MM.1S (cell line): ENCODE results near the gene CDK5RAP1.

Experiments
- DNase-seq: peaks from one replicate; pipeline ENCODE4 v3.0.0-alpha.2; 2015
- H2AFZ ChIP-seq: fragments of 300-600 bp; sonication (generic); 2 replicates; pipeline ENCODE4 v1.6.0; 2016; ENCODE audit warnings: antibody characterized with exemption, low read length
- H3F3A ChIP-seq: fragments of 300-600 bp; sonication (generic); 2 replicates; pipeline ENCODE4 v1.6.1; 2016; ENCODE audit warnings: mild to moderate bottlenecking, antibody characterized with exemption, low read length, moderate library complexity, mixed read lengths; ENCODE audit not compliant: insufficient read depth
- H3K27ac ChIP-seq: fragments of 300-600 bp; sonication (generic); 2 replicates; pipeline ENCODE4 v1.5.1; 2016; ENCODE audit warnings: mild to moderate bottlenecking, low read length
- H3K27me3 ChIP-seq: fragments of 300-600 bp; sonication (generic); replicated peaks from 2 replicates; pipeline ENCODE4 v1.6.0; 2016; ENCODE audit warnings: low read length; ENCODE audit not compliant: insufficient read depth
- H3K36me3 ChIP-seq: fragments of 300-600 bp; sonication (generic); replicated peaks from 2 replicates; pipeline ENCODE4 v1.6.1; 2016; ENCODE audit warnings: mild to moderate bottlenecking, low read length, mixed read lengths; ENCODE audit not compliant: insufficient read depth
- H3K4me1 ChIP-seq: fragments of 300-600 bp; sonication (generic); 2 replicates; pipeline ENCODE4 v1.6.1; 2016; ENCODE audit warnings: low read length, mixed read lengths
- H3K4me2 ChIP-seq: fragments of 300-600 bp; sonication (generic); 2 replicates; pipeline ENCODE4 v1.6.0; 2016; ENCODE audit warnings: low read depth, low read length
- H3K4me3 ChIP-seq: fragments of 300-600 bp; sonication (generic); 2 replicates; pipeline ENCODE4 v1.5.1; 2016; ENCODE audit warnings: low read length, mixed read lengths
- H3K79me2 ChIP-seq: fragments of 300-600 bp; sonication (generic); 2 replicates; pipeline ENCODE4 v1.6.1; 2016; ENCODE audit warnings: mixed run types, low read length, mixed read lengths
- H3K9ac ChIP-seq: fragments of 300-600 bp; sonication (generic); 2 replicates; pipeline ENCODE4 v1.6.1; 2016; ENCODE audit warnings: low read length, mixed read lengths
- H3K9me2 ChIP-seq: fragments of 300-600 bp; sonication (generic); replicated peaks from 2 replicates; pipeline ENCODE4 v1.6.1; 2016; ENCODE audit warnings: mild to moderate bottlenecking, low read length, mixed read lengths; ENCODE audit not compliant: insufficient read depth
- H3K9me3 ChIP-seq: fragments of 300-600 bp; sonication (generic); replicated peaks from 2 replicates; pipeline ENCODE4 v1.6.1; 2016; ENCODE audit warnings: mild to moderate bottlenecking, low read length, mixed read lengths; ENCODE audit not compliant: insufficient read depth
- H4K20me1 ChIP-seq: fragments of 300-600 bp; sonication (generic); 2 replicates; pipeline ENCODE4 v1.6.1; 2016; ENCODE audit warnings: mild to moderate bottlenecking, low read length, moderate library complexity, mixed read lengths; ENCODE audit not compliant: insufficient read depth
- EZH2 ChIP-seq: fragments of 300-600 bp; sonication (generic); optimal IDR thresholded peaks from 2 replicates; pipeline ENCODE3; 2017; ENCODE audit warnings: low read depth, mild to moderate bottlenecking, antibody characterized with exemption, low read length, mixed read lengths
- EZH2phosphoT487 ChIP-seq: fragments of 300-600 bp; sonication (generic); IDR thresholded peaks from 2 replicates; pipeline ENCODE4 v1.6.1; 2018; ENCODE audit warnings: antibody characterized with exemption, low read length
- TF ChIP-seq, protein P1 (sequence below): fragments of 300-600 bp; sonication (generic); IDR thresholded peaks from 2 replicates; pipeline ENCODE4 v1.5.1; 2016; ENCODE audit warnings: antibody characterized with exemption, low read length, mixed read lengths

The CDK5RAP1 gene

DNA sequence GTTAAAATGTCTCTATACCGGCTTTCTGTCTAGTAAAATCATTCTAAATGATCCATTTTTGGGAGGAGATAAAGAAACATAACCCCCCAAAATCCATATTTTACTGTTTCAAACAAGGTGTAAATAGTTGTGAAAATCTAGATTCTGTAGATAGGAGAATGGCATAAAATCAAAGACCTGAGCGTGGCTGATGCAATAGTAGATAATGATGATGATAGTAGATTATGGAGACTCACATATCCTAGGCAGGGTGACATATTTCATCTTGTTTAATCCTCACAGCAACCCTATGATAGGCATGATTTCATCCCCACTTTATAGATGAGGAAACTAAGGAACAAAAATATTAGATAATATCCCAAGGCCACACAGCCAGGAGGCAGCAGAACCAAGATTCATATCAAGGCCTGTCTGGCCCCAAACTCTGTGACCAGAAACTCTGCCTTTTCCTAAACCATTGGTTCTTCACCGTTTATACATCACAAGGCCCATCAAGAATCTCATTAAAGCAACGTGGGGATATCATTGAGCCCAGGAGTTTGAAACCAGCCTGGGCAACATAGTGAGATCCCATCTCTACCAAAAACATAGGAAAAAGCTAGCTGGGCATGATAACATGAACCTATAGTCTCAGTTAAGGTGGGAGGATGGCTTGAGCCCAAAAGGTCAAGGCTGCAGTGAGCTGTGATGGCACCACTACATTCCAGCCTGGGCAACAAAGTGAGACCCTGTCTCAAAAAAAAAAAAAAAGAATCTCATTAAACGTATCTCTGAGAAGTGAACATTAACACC is 62.7 kb downstream of the CDK5RAP1 start:
- no peak overlapping the region for H3K27ac ChIP-seq
- no peaks in the 10 kb centered on the region for H4K20me1 ChIP-seq
- H2AFZ ChIP-seq, result no peak overlapping the region
- no peaks in the 10 kb centered on the region for H3F3A ChIP-seq
- H3K9me2 ChIP-seq, result no peaks in the 10 kb centered on the region
- TF ChIP-seq, protein P1, sequence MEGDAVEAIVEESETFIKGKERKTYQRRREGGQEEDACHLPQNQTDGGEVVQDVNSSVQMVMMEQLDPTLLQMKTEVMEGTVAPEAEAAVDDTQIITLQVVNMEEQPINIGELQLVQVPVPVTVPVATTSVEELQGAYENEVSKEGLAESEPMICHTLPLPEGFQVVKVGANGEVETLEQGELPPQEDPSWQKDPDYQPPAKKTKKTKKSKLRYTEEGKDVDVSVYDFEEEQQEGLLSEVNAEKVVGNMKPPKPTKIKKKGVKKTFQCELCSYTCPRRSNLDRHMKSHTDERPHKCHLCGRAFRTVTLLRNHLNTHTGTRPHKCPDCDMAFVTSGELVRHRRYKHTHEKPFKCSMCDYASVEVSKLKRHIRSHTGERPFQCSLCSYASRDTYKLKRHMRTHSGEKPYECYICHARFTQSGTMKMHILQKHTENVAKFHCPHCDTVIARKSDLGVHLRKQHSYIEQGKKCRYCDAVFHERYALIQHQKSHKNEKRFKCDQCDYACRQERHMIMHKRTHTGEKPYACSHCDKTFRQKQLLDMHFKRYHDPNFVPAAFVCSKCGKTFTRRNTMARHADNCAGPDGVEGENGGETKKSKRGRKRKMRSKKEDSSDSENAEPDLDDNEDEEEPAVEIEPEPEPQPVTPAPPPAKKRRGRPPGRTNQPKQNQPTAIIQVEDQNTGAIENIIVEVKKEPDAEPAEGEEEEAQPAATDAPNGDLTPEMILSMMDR, result no peak
- TF ChIP-seq EZH2, result no peak
- TF ChIP-seq EZH2phosphoT487, result no peak
- H3K9me3 ChIP-seq, result no peaks in the 10 kb centered on the region
- H3K9ac ChIP-seq, result no peak overlapping the region
- peaks cover 6% of the 10 kb centered on the region; the same call in 1 of the 2 replicates for H3K27me3 ChIP-seq
- no peaks in the 10 kb centered on the region for H3K4me1 ChIP-seq
- no peak for DNase-seq
- H3K4me2 ChIP-seq, result no peak overlapping the region
- H3K79me2 ChIP-seq, result no peaks in the 10 kb centered on the region
- H3K36me3 ChIP-seq, result no peaks in the 10 kb centered on the region
- no peak overlapping the region for H3K4me3 ChIP-seq

DNA sequence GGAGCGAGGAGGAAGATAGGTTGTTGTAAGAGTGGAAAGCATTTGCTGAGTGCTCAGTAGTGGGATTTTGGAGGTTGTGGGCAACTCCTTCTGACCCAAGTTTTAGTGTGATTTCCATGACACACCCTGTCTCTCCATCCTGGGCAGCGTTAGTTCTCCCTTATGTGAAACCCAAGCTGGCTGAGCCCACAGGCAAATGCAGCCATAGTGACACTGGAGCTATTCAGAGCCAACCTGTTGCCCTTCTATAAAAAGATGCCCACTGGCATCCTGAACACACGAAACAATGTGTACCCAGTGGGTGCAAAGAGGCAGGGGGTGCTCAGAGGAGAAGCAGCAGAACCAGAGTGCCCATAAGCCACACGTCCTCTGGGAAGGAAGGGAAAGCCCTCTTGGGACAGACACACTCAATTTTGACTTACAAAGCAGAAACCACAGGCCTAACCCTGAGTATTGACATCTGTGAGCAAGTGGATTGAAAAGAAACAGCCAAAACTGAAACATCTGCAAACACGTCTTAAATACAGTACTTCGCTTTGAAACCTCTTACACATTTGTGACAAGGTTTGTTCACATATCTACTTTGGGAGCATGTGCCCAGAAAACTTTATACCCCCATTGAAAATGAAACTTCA is 63.7 kb downstream of the CDK5RAP1 start:
- Histone ChIP-seq H3K27me3 (peaks cover 15% of the 10 kb centered on the region), H3K4me1 (no peaks in the 10 kb centered on the region), H3K9me2 (no peaks in the 10 kb centered on the region), H3K27ac (no peak overlapping the region), H3K4me3 (no peak overlapping the region), H3K4me2 (no peak overlapping the region), H3F3A (no peaks in the 10 kb centered on the region), H4K20me1 (no peaks in the 10 kb centered on the region), H3K36me3 (no peaks in the 10 kb centered on the region), H2AFZ (no peak overlapping the region), H3K9ac (no peak overlapping the region), H3K79me2 (no peaks in the 10 kb centered on the region), H3K9me3 (no peaks in the 10 kb centered on the region)
- TF ChIP-seq EZH2phosphoT487 (no peak), EZH2 (no peak)
- TF ChIP-seq, protein P1, result no peak
- no peak for DNase-seq

DNA sequence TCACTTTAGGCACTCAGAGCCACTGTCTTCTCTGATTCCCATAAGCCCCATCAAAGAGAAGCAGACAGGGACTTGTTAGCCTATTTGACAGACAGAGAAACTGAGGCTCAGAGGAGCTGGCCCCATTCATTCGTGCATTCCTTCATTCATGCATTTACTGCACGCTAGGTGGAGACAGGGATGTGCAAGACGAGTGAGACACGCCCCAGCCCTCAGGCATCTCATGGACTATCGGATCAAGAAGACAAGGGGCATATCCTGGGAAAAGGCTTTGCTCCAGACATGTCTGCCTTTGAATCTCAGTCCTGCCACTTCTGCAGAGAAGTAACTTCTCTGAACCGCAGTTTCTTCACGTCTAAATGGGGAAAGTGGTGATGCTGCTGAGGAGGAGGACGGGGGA is 64.2 kb downstream of the CDK5RAP1 start:
- Histone ChIP-seq H3F3A (no peaks in the 10 kb centered on the region), H3K4me2 (no peak overlapping the region), H3K9ac (no peak overlapping the region), H4K20me1 (no peaks in the 10 kb centered on the region), H3K36me3 (no peaks in the 10 kb centered on the region), H3K4me1 (no peaks in the 10 kb centered on the region), H3K27ac (no peak overlapping the region), H3K9me2 (no peaks in the 10 kb centered on the region), H3K9me3 (no peaks in the 10 kb centered on the region), H3K79me2 (no peaks in the 10 kb centered on the region), H2AFZ (no peak overlapping the region), H3K4me3 (no peak overlapping the region), H3K27me3 (peaks cover 21% of the 10 kb centered on the region)
- TF ChIP-seq, protein P1, result no peak
- TF ChIP-seq EZH2 (no peak), EZH2phosphoT487 (no peak)
- no peak for DNase-seq
